GM12878 (cell line): ENCODE measurements around the gene CA5A. TPM values are rescaled to one million over a fixed set of nuclear protein-coding genes. Genes with fewer than 3 reads are reported as not detected.

ENCODE experiments used
- ATAC-seq: fragments of 200-7000 bp; cut with Tn5 transposase; 3 replicates; pipeline ENCODE4 v1.9.1; 2020; ENCODE audit warnings: mild to moderate bottlenecking, moderate library complexity
- BruUV-seq: library from RNA; stranded (reverse); fragments of 400-500 nt; replicated peaks from 2 replicates; lab custom pipeline; 2021; lab: Mats Ljungman, UMichigan
- CTCF ChIA-PET: fragments of 300-600 bp; sonication (Branson Sonifier 250); formaldehyde crosslinking; extraction: SDS; loops from one replicate; lab custom pipeline; 2021; ENCODE audit warnings: inconsistent platforms; lab: Yijun Ruan, JAX
- POLR2A ChIA-PET: fragments of 350-600 bp; formaldehyde crosslinking; extraction: SDS; loops from one replicate; lab custom pipeline; 2021; ENCODE audit warnings: inconsistent platforms; lab: Charles Lee
- RAD21 ChIA-PET: fragments of 300-600 bp; sonication (Branson Sonifier 250); formaldehyde crosslinking; loops from one replicate; lab custom pipeline; 2023; ENCODE audit warnings: antibody characterized with exemption; ENCODE audit not compliant: unreplicated experiment; lab: Charles Lee
- SMC1A ChIA-PET: fragments of 300-600 bp; sonication (Branson Sonifier 250); formaldehyde crosslinking; loops from one replicate; lab custom pipeline; 2023; ENCODE audit not compliant: unreplicated experiment, uncharacterized antibody; lab: Charles Lee
- DNase-seq: peaks from one replicate; pipeline ENCODE4 v3.0.0-alpha.2; 2011; ENCODE audit warnings: low read depth, low spot score
- FAIRE-seq: peaks from 3 replicates; lab custom pipeline; 2011; peaks lifted over from hg19 to GRCh38; lab: Jason Lieb, UNC
- H2AFZ ChIP-seq: 2 replicates; pipeline ENCODE4 v1.6.0; 2011; ENCODE audit warnings: low read depth, low read length, control low read depth; ENCODE audit not compliant: control insufficient read depth
- H3K27ac ChIP-seq: 2 replicates; pipeline ENCODE4 v1.5.1; 2011; ENCODE audit warnings: control low read depth; ENCODE audit not compliant: control insufficient read depth, insufficient read depth
- H3K27me3 ChIP-seq, 2 experiments: replicated peaks in 1 of 2; 2 replicates each; pipeline versions ENCODE4 v1.6.0 to v1.6.1; 2011; ENCODE audit warnings: low read length in 1 of 2; ENCODE audit not compliant: control insufficient read depth in 2 of 2, insufficient read depth in 2 of 2
- H3K36me3 ChIP-seq, 2 experiments: 2 replicates each; pipeline ENCODE4 v1.5.1; 2011; ENCODE audit warnings: low read length in 1 of 2; ENCODE audit not compliant: control insufficient read depth in 2 of 2, insufficient read depth in 2 of 2
- H3K4me1 ChIP-seq: 2 replicates; pipeline ENCODE4 v1.6.1; 2011; ENCODE audit warnings: mild to moderate bottlenecking, low read length, moderate library complexity, mixed read lengths; ENCODE audit not compliant: control insufficient read depth, insufficient read depth
- H3K4me2 ChIP-seq: 2 replicates; pipeline ENCODE4 v1.6.0; 2011; ENCODE audit warnings: control low read depth; ENCODE audit not compliant: control insufficient read depth, insufficient read depth
- H3K4me3 ChIP-seq: fragments of 200-600 bp; sonication (generic); 2 replicates; pipeline ENCODE4 v1.5.1; 2016
- H3K79me2 ChIP-seq: 2 replicates; pipeline ENCODE4 v1.6.0; 2011; ENCODE audit warnings: low read length; ENCODE audit not compliant: control insufficient read depth, insufficient read depth
- H3K9ac ChIP-seq: 2 replicates; pipeline ENCODE4 v1.8.0; 2011; ENCODE audit warnings: low read length, control low read depth, mixed read lengths; ENCODE audit not compliant: control insufficient read depth, insufficient read depth
- H3K9me3 ChIP-seq: replicated peaks from 3 replicates; pipeline ENCODE4 v1.5.1; 2011; ENCODE audit warnings: mild to moderate bottlenecking, low read length; ENCODE audit not compliant: control insufficient read depth, insufficient read depth
- H4K20me1 ChIP-seq: 2 replicates; pipeline ENCODE4 v1.6.0; 2011; ENCODE audit not compliant: control insufficient read depth, insufficient read depth
- CBX3 ChIP-seq: fragments of 200-600 bp; sonication (generic); IDR thresholded peaks from 2 replicates; pipeline ENCODE4 v1.6.1; 2016; ENCODE audit warnings: low read depth, borderline replicate concordance
- CBX5 ChIP-seq: sonication (generic); IDR thresholded peaks from 2 replicates; pipeline ENCODE4 v1.6.1; 2016; ENCODE audit warnings: low read depth, moderate library complexity, mild to moderate bottlenecking, inconsistent platforms
- ETV6 ChIP-seq, 2 experiments: fragments of 450-650 bp in 1 of 2; IDR thresholded peaks in 1 of 2; conservative IDR thresholded peaks in 1 of 2; 2 replicates each; pipeline ENCODE4 v1.6.1; 2014; ENCODE audit warnings: antibody characterized with exemption in 1 of 2, borderline replicate concordance in 1 of 2, low read depth in 1 of 2, mild to moderate bottlenecking in 1 of 2, moderate library complexity in 1 of 2
- WGBS: methylation state at CpG from one replicate; pipeline ENCODE4 v1.1.6; 2016; ENCODE audit warnings: low lambda C conversion rate; ENCODE audit not compliant: insufficient replicate concordance, insufficient coverage; ENCODE audit errors: missing lambda C conversion rate; 5-methylcytosine and 5-hydroxymethylcytosine counted together
- in situ Hi-C: fragments of 300-500 bp; cut with MboI; formaldehyde crosslinking; loops from 9 replicates; pipeline ENCODE4 v1.14.3; 2018; ENCODE audit warnings: mixed read lengths
- intact Hi-C: fragments of 100-400 bp; cut with micrococcal nuclease; formaldehyde crosslinking; loops from one replicate; pipeline ENCODE4 v1.14.2; 2022; ENCODE audit not compliant: unreplicated experiment
- polyA plus RNA-seq, 11 experiments: library from polyadenylated mRNA; depleted of rRNA in 4 of 11; unstranded in 6 of 11; stranded (reverse) in 5 of 11; fragments of >200 nt; fragmentation: Nextera tagmentation in 4 of 11; fragmentation: Illumina TruSeq in 1 of 11; extraction: Ambion mirVana in 4 of 11; extraction: Trizol in 1 of 11; gene quantifications; 1 replicate in 1 of 11; 2 replicates in 10 of 11; pipeline versions ENCODE4 v1.2.1 to v1.2.3, GENCODE V29; 2011 to 2016; ENCODE audit warnings: inconsistent platforms in 2 of 11, missing spikeins in 2 of 11, low read depth in 1 of 11
- total RNA-seq, 4 experiments: library from RNA; depleted of rRNA in 3 of 4; stranded (reverse); fragments of >200 nt in 3 of 4; fragmentation: Illumina TruSeq in 1 of 4; extraction: Trizol in 1 of 4; gene quantifications; 2 replicates each; pipeline versions ENCODE4 v1.2.1 to v1.2.3, GENCODE V29; 2013 to 2021
- TF ChIP-seq, protein P1 (sequence below): fragments of 450-650 bp; IDR thresholded peaks from 2 replicates; pipeline ENCODE4 v1.6.1; 2017; ENCODE audit warnings: mild to moderate bottlenecking, moderate library complexity
- TF ChIP-seq, protein P2 (sequence below): fragments of 450-650 bp; IDR thresholded peaks from 2 replicates; pipeline ENCODE4 v1.6.1; 2017; ENCODE audit warnings: mild to moderate bottlenecking, moderate library complexity

CA5A gene
- total and polyA plus RNA-seq, 10 of the 15 experiments (the other 5 are each of a cell fraction or from before 2014, with no cell fraction given) = not detected

DNA sequence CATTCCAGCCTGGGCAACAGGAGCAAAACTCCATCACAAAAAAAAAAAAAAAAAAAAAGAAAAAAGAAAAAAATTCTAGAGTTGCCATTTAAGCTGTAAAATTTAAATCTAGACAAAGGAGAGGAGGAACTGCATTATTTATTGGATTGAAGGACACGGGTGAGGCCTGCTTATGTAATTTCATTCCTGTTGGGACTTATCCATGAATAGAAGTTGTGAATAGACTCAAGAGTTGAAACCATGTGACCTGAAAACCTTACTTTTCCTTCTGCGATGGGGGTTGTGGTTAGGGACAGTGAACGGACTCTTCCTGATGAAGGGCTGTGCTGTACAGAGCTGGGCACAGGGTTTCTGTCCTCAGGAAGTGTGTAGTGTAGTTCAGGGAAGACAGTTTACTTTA lies 37.4 kb upstream of the CA5A start (continued):
- TF ChIP-seq, protein P1, sequence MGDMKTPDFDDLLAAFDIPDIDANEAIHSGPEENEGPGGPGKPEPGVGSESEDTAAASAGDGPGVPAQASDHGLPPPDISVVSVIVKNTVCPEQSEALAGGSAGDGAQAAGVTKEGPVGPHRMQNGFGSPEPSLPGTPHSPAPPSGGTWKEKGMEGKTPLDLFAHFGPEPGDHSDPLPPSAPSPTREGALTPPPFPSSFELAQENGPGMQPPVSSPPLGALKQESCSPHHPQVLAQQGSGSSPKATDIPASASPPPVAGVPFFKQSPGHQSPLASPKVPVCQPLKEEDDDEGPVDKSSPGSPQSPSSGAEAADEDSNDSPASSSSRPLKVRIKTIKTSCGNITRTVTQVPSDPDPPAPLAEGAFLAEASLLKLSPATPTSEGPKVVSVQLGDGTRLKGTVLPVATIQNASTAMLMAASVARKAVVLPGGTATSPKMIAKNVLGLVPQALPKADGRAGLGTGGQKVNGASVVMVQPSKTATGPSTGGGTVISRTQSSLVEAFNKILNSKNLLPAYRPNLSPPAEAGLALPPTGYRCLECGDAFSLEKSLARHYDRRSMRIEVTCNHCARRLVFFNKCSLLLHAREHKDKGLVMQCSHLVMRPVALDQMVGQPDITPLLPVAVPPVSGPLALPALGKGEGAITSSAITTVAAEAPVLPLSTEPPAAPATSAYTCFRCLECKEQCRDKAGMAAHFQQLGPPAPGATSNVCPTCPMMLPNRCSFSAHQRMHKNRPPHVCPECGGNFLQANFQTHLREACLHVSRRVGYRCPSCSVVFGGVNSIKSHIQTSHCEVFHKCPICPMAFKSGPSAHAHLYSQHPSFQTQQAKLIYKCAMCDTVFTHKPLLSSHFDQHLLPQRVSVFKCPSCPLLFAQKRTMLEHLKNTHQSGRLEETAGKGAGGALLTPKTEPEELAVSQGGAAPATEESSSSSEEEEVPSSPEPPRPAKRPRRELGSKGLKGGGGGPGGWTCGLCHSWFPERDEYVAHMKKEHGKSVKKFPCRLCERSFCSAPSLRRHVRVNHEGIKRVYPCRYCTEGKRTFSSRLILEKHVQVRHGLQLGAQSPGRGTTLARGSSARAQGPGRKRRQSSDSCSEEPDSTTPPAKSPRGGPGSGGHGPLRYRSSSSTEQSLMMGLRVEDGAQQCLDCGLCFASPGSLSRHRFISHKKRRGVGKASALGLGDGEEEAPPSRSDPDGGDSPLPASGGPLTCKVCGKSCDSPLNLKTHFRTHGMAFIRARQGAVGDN = no peak
- no peak for TF ChIP-seq ETV6 (conservative IDR thresholded peaks at IDR 0.05 in 1 of 2, IDR thresholded peaks at IDR 0.05 in 1 of 2; ENCODE audit: borderline replicate concordance in 1 of 2, low read depth in 1 of 2)

DNA sequence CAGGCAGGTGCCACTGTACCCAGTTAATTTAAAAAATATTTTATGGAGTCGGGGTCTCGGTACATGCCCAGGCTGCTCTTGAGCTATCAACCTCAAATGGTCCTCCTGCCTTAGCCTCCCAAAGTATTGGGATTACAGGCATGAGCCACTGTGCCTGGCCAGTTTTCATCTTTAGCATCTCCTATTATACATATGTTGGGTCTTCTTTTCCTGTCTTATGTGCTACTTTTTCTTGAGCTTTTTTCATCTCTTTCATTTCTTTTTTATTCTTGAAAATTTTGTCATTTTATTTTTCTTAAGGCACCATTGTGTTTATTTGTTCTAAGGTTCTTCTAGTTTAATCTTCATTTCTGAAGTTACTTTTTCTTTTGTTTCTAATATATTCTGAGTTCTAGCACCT lies 35.6 kb upstream of the CA5A start:
- no peak for FAIRE-seq
- in situ Hi-C loops (loop anchor here (25.0 kb wide), 1 partner anchor 465 kb away; no protein-coding TSS in a partner anchor), intact Hi-C loops (no loop called here)
- H3K27me3 ChIP-seq = no peaks in the 10 kb centered on the region
- H3K4me3 ChIP-seq = no peak overlapping the region
- SMC1A ChIA-PET = interaction anchor here (1.0 kb wide), 1 partner anchor 11 kb away, joined by 3 read pairs; no protein-coding TSS in a partner anchor
- no peak for DNase-seq
- ATAC-seq = no peak
- H3K4me2 ChIP-seq = no peak overlapping the region
- no peak overlapping the region for H3K27ac ChIP-seq
- H3K9ac ChIP-seq = no peak overlapping the region
- TF ChIP-seq CBX5 = 0 out of 2 replicates have a peak, but pooled peaks have one; percentile 35
- TF ChIP-seq, protein P2, sequence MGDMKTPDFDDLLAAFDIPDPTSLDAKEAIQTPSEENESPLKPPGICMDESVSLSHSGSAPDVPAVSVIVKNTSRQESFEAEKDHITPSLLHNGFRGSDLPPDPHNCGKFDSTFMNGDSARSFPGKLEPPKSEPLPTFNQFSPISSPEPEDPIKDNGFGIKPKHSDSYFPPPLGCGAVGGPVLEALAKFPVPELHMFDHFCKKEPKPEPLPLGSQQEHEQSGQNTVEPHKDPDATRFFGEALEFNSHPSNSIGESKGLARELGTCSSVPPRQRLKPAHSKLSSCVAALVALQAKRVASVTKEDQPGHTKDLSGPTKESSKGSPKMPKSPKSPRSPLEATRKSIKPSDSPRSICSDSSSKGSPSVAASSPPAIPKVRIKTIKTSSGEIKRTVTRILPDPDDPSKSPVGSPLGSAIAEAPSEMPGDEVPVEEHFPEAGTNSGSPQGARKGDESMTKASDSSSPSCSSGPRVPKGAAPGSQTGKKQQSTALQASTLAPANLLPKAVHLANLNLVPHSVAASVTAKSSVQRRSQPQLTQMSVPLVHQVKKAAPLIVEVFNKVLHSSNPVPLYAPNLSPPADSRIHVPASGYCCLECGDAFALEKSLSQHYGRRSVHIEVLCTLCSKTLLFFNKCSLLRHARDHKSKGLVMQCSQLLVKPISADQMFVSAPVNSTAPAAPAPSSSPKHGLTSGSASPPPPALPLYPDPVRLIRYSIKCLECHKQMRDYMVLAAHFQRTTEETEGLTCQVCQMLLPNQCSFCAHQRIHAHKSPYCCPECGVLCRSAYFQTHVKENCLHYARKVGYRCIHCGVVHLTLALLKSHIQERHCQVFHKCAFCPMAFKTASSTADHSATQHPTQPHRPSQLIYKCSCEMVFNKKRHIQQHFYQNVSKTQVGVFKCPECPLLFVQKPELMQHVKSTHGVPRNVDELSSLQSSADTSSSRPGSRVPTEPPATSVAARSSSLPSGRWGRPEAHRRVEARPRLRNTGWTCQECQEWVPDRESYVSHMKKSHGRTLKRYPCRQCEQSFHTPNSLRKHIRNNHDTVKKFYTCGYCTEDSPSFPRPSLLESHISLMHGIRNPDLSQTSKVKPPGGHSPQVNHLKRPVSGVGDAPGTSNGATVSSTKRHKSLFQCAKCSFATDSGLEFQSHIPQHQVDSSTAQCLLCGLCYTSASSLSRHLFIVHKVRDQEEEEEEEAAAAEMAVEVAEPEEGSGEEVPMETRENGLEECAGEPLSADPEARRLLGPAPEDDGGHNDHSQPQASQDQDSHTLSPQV = no peak
- peak; percentile 68; the same call in 1 of the 2 replicates for TF ChIP-seq CBX3
- peaks cover 7% of the 10 kb centered on the region for H3K79me2 ChIP-seq
- H4K20me1 ChIP-seq = no peaks in the 10 kb centered on the region
- H3K9me3 ChIP-seq = peaks cover 9% of the 10 kb centered on the region; the same call in 2 of the 3 replicates
- H2AFZ ChIP-seq = no peak overlapping the region
- POLR2A ChIA-PET = interaction anchor here (1.9 kb wide), 1 partner anchor 19 kb away, joined by 5 read pairs; no protein-coding TSS in a partner anchor
- no TSS peak for BruUV-seq
- H3K36me3 ChIP-seq = no peaks in the 10 kb centered on the region; a peak in 1 of 4 replicates
- 100% methylated on average over 2 of the region's 2 CpGs for WGBS
- RAD21 ChIA-PET = no interaction called here
- no peaks in the 10 kb centered on the region; the same call in 1 of the 2 replicates for H3K4me1 ChIP-seq
- CTCF ChIA-PET = interaction anchor here (0.9 to 1.5 kb wide), 2 partner anchors 12 to 18 kb away, joined by 3 read pairs; no protein-coding TSS in a partner anchor
